Measurements from ENCODE around the gene C12orf76. TPM values are rescaled to one million over a fixed set of nuclear protein-coding genes. Genes with fewer than 3 reads are reported as not detected.

C12orf76 gene
- total RNA-seq, 2 experiments from 2014 or later, result 26.2 to 29.1 TPM

Other genes with a start within 250 kb of the C12orf76 start
- gene TRPV4, start 215.1 kb downstream of the C12orf76 start, total RNA-seq, result not detected
- gene GLTP, start 168.0 kb downstream of the C12orf76 start, total RNA-seq, result 10 to 100 TPM; 22.2 to 23.8 TPM
- 10 to 100 TPM; 35.0 to 35.3 TPM for gene TCHP, start 148.2 kb downstream of the C12orf76 start, total RNA-seq
- gene GIT2, start 52.2 kb downstream of the C12orf76 start, total RNA-seq, result 100 to 1,000 TPM; 107 to 112 TPM
- 10 to 100 TPM; 84.3 to 85.2 TPM for gene ANKRD13A, start 49.1 kb downstream of the C12orf76 start, total RNA-seq
- 1 to 10 TPM; 2.0 to 2.6 TPM for gene IFT81, start 75.8 kb upstream of the C12orf76 start, total RNA-seq
- gene ATP2A2, start 232.7 kb upstream of the C12orf76 start, total RNA-seq, result 100 to 1,000 TPM; 142 TPM